Measurements from ENCODE around the gene TUBA4A.

- TF ChIP-seq POLR2AphosphoS5 (IDR thresholded peaks at IDR 0.05; ENCODE audit: low read depth, low read length) (no peak), TAF1 (IDR thresholded peaks at IDR 0.05; ENCODE audit: low read depth, low read length) (no peak), POLR2A (IDR thresholded peaks at IDR 0.05; ENCODE audit: low read depth, low read length) (no peak), SPI1 (IDR thresholded peaks at IDR 0.05; ENCODE audit: low read depth, low read length) (no peak), POU2F2 (IDR thresholded peaks at IDR 0.05; ENCODE audit: low read depth, low read length) (no peak)
Observed at GRCh38 chr2:219293736-219294231, 40.1 kb upstream of the TUBA4A start.

All from GM12891 (cell line).